GM18505 (cell line): Measurements from ENCODE around the gene PSMB2.
"Not testable (repeated sequence)": the region's sequence is repeated elsewhere in the genome, so short reads cannot be mapped to it uniquely, and the experiment has no call there.

Source experiments
- ATAC-seq: cut with Tn5 transposase; IDR thresholded peaks from one replicate; pipeline ENCODE4 v1.9.1; 2021; ENCODE audit not compliant: unreplicated experiment
- POLR2A ChIP-seq: IDR thresholded peaks from 4 replicates; pipeline ENCODE4 v1.6.1; 2011; ENCODE audit warnings: borderline replicate concordance; ENCODE audit not compliant: insufficient read depth, insufficient read length; ENCODE audit errors: extremely low read depth

Gene PSMB2

GRCh38 chr1:35594005-35594760 is 47.1 kb downstream of the PSMB2 start:
- ATAC-seq: no peak
- no peak for TF ChIP-seq POLR2A

GRCh38 chr1:35592991-35593769 is 48.1 kb downstream of the PSMB2 start:
- no peak for ATAC-seq
- no peak for TF ChIP-seq POLR2A

DNA sequence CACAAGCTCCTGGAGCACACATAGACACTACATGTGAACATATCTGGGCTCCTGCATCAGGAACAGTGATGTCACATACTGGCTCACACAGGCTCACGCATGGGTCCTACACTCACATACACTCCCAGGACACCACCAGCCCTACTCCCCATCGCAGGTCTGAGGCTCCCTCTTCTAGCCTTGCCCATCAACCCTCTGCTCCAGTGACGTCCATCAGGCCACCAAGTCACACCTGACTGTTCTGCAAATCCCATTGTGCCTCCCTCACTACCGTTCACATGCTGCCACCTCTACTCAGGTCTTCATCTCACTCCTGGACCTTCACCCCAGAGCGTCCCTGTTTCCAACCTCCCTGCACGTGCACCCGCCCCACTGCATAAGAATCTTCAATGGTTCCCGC is 50.1 kb downstream of the PSMB2 start:
- ATAC-seq: no peak
- no peak for TF ChIP-seq POLR2A

GRCh38 chr1:35590476-35591040 is 50.8 kb downstream of the PSMB2 start:
- TF ChIP-seq POLR2A: no peak
- ATAC-seq: no peak

DNA sequence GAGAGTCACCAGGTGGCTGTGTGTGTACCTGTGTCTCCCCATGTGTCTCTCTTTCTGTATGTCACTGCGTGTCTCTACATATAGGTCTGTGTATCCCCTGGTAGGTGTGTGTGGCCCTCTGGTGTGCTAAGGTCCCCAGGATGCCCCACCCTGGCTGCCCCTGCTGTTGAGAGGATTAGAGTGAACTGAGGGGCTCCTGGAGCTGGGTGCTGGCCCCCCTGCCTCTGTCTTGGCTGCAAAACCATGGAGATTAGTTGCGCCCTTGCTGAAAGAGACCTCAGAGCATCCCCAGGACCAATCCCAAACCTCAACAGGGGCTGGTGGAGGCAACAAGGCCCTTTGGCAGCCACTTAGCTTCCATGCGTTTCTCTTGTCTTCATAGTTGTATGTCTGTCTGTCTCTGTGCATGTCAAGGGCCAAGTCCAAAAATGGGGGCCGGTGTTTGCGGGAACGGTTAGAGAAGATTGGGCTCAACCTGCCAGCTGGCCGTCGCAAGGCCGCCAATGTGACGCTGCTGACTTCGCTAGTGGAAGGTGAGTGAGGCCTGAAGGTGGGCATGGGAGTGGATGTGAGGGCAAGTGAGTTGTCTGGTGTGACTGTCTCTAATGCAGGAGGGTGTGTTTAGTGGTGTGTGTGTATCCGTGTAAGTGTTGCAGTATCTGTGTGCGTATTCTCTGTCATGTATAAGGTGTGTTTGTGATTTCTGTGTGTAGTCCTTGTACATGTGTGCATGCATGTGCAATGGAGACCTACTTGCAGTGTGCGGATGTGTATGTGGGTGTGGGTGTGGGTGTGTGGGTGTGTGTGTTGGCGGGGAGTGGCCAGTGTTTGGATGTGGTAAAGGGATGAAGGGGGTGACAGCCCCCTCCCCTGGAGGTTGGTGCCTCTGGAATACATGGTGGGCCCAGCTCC is 51.6 kb downstream of the PSMB2 start:
- ATAC-seq: no peak
- TF ChIP-seq POLR2A: no peak

GRCh38 chr1:35588197-35588910 is 53.0 kb downstream of the PSMB2 start:
- no peak for ATAC-seq
- TF ChIP-seq POLR2A: no peak

- no peak for ATAC-seq
- TF ChIP-seq POLR2A: no peak
Observed at GRCh38 chr1:35587736-35588135, 53.6 kb downstream of the PSMB2 start.

DNA sequence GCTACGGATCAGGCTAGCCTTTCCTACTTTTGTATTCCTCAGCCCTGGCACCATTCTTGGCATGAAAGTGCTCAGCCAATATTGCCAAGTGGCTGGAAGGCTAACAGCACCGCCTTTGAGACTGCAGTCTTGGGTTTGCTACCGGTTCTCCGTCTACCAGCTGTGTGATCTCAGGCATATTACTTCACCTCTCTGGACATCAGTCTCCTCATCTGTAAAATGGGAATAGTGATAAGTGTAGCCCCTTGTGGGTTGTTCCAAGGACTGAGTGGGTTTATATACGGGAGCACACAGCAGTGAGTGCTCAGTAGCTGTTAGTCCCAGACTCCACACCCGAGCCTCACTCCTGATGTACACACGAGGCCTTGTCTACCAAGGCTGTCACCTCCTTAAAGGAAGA is 54.5 kb downstream of the PSMB2 start:
- ATAC-seq: no peak
- no peak for TF ChIP-seq POLR2A

GRCh38 chr1:35585805-35586204 is 55.5 kb downstream of the PSMB2 start:
- not testable (repeated sequence) for ATAC-seq

- no peak for TF ChIP-seq POLR2A
- ATAC-seq: no peak
Observed at GRCh38 chr1:35585281-35585680, 56.0 kb downstream of the PSMB2 start.

- ATAC-seq: not testable (repeated sequence)
Observed at GRCh38 chr1:35581621-35582020, 59.7 kb downstream of the PSMB2 start.

DNA sequence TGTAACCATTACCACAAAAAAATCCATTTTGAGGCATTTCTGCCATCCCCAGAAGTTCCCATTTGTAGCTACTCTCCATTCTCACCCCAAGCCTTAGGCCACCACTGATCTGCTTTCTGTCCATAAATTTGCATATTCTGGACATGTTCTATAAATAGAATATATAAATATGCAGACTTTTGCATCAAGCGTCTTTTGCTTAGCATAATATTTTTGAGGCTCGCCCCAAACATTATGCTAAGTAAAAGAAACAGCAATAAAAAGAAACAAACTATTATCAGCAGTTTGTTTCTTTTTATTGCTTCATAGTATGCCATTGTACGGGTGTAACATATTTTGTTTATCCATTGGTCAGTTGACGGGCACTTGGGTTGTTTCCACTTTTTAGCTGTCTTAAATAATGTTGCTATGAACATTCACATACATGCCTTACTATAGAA is 60.4 kb downstream of the PSMB2 start:
- ATAC-seq: no peak

More for the DNA sequence above, 60.4 kb downstream of the PSMB2 start:
- TF ChIP-seq POLR2A: no peak
